NCI-H748 (cell line): ENCODE measurements around the gene RGP1.
A peak's percentile ranks its signal among the peaks of the same experiment; 100 is the strongest.

Experiments
- DNase-seq: peaks from one replicate; lab custom pipeline; 2025; ENCODE audit not compliant: unreplicated experiment; lab: John Stamatoyannopoulos, UW

The RGP1 gene

DNA sequence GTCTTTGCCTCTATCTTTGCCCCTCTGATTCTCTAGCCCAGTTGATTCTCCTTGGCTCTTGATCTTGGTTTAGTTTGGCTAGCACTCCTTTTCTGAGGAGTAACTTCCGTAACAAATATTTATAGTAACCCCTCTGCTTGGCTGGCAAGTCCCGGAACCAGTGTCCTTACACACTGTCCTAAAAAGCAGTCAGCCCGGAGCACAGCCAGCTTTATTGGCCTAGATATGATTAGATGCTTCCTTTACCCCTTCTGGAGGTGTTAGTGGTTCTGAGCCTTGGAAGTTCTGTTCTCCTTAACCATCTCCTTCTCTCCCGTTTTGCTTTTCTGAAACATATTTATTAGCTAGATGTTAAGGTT, 22.0 kb downstream of the RGP1 start:
- DNase-seq: no peak

DNA sequence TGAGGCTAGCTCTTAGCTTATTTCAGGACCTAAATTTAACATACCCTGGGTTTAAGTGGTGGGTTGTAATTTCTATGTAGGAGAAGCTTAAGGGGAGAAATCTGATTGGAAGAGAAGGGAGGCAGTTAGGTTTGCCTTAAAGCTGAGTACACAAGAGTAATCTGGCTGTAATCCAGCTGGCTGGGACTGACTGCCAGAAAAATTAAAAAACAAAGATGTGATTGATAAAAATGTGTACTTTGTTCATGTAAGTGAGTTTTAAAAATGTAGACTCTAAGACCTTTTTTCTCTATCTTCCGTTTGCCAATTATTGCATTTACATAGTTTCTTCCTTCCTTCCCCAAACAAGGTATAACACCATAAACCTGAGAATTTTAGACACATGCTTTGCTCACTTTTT, 22.4 kb downstream of the RGP1 start:
- DNase-seq: peak; percentile 75

DNA sequence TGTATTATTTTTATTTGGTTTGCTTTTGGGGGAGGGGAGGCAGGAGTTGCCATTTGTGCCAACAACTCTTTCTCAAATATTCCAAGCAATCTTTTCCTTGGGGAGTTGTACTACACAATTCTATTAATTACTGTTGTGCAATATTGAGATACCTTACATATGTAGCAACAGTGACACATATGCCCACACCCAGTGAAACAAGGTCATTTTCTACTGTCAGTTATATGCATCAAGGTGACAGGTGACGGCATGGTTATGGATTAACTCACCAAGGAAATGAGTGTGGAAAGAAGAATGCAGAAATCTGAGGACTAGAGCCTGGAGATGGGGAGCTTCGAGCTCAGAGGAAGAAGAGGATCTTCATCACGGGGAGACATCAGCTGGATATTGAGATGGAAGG, 22.9 kb downstream of the RGP1 start:
- DNase-seq: peak; percentile 37

DNA sequence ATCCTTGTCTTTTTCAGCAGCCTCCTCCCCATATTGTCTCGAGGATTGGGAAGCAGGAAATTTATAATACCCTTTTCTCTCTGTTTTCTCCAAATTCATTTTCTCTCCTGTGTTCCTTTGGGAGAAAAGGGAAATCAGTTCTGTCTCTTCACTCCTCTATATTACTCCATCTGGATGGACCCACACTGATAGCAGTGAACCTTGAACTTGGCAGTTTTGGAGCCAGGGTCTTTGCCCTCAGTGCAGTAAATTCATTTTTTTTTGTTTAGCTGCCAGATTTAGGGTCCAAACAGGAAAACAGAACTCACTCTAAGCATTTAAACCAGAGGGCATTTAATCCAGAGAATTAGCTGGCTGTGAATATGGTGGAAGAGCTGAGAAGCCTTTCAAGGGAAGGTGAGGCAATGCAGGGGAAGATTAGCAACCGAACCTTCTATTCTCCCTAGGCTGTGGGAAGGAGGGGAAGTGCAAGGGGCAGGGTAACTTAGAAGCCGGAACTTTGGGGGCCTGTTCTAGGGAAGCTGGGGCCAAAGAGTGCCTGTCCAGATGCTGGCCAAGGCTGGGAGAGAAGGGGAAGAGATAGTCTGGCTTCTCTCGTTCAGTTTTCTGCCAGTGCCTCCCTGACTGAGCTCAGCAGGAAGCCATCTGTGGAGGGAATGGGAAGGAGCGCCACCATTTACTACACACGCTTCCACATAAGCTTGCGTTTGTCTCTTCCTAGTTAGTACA, 26.0 kb downstream of the RGP1 start:
- peak; percentile 49 for DNase-seq

DNA sequence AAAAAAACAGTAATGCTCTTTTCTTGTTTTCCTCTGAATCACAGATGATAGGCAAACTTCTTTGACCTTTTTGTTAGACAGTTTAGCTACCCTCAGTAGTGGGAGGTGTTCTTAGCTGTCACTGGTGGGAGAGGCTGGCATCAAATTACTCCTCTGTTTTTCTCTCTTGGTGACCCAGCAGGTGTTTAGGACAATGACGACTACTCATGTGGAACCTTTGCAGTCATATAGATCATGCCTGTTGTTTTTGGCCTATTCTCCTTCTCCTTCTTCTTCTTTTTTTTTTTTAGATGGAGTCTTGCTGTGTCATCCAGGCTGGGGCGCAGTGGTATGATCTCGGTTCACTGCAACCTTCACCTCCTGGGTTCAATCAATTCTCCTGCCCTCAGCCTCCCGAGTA, 26.9 kb downstream of the RGP1 start:
- DNase-seq: peak; percentile 93

DNA sequence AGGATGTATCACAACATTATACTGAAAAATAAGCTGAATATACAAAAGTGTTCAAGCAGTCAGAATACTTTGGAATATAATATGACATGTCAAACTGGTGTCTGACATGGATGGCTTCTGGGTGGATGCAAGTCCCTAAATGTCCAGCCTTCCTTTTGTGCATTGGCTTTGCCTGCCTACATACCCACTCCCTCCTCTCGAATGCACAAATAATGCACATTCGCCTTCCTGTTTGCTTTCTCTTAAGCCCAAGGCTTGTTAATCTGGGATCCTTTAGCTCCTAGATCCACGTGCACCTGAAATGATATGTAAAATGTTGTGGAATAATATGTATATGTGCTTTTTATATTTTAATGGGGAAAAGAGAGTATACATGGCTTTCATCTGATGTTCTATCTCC, 29.4 kb downstream of the RGP1 start:
- DNase-seq: no peak

DNA sequence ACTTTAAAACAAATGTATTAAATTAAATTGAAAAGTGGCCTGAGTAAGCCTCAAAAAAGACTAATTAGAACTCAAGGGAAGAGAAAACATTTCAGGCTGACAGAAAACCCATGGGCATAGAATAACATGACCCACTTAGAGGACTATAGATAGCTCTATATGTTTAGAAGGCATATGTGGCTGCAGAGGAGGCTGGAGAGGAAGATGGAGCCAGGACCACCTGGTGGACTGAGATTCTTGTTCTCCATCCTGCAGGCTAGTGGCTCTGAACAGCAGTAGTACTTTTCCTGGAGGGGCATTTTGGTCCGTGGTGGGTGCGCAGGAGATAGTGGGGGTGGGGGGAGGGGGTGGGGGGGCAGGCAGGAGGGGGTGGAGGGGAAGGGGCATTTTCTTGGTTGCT, 32.0 kb downstream of the RGP1 start:
- no peak for DNase-seq

DNA sequence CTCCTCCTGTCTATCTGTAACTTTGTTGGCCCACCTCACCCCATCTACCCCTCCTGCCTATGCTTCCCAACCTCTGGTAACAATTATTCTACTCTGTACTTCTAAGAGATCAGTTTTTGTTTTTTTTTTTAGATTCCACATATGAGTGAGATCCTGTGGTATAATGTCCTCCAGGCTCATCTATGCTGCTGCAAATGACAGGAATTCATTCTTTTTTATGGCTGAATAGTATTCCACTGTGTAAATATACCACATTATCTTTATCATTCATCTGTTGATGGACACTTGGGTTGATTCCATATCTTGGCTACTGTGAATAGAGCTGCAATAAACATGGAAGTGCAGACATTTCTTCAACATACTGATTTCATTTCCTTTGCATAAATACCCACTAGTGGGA, 34.3 kb downstream of the RGP1 start:
- no peak for DNase-seq

DNA sequence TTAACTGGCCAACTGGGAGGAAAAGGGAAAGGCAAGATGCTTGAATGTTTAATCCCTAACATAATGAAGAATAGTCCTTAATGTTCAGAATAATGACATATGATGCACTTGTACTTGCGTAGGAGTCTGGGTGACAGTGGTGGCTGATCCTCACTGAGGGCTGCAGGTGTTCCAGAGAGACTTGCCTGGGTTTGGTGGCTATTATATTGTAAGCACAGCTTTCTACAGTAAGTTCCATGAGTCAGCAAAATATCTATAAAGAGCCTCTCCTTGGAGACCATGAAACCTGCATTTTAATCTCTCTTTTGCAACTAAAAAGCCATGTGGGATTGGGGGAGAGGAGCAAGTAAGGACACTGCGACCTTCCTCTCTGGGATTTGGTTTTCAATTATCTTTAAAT, 40.5 kb downstream of the RGP1 start:
- DNase-seq: no peak

DNA sequence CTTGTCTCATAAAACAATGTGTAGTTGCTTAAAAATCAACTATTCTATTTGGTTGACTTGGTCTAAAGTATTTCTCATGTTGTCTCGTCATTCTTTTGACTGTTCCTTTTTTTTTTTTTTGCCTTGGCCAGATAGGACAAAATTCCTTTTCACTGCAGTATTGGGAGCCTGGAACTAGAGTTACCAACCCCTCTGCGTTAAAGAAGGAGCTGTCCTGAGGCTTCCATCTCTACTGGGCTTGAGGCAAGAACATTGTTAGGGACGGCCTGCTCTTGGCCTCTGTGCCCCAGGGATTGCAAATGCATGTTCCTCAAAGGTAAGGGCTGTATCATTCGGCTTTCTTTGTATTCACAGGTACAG, 40.9 kb downstream of the RGP1 start:
- no peak for DNase-seq

DNA sequence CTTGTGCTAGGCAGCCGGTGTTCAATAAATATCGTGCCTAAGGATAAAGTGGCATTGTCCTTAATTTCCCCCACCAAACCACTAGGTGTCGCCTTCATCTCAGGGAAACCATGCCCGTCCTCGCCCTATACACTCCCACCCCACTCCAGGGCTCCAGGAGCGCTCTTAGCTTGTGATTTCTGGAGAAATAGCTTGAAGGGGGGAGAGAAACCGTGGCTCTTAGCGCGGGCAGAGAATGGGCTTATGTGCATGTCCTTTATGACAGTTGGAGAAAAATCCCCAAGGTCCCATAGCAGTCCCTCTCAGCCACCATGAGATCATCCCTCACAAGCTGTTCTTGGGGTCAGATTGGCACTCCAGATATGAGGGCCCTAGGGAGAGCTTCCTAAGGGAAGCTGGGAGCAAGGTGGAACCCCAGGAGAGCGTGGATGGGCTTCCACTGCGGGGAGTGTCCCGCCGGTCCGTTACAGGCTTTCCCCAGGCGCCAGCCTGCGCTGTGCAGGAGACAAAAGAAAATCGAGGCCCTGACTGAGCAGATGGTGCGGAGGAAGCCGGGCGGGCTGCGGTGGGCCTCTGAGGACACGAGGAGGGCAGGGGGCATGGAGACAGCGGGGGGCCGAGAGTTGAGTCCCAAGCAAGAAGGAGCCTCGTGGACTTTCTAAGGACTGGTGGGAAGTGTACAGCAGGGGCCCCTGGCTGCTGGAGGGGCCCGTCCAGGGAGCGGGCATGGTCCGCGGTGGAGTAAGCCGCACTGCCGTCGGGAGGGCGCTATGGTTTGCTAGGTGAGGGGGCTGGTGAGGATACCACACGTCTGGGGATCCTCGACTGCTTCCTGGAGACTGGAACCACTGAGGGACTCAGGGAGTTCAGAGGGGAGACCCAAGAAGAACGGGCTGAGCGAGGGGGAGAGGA, 41.6 kb downstream of the RGP1 start:
- DNase-seq: peak; percentile 76

DNA sequence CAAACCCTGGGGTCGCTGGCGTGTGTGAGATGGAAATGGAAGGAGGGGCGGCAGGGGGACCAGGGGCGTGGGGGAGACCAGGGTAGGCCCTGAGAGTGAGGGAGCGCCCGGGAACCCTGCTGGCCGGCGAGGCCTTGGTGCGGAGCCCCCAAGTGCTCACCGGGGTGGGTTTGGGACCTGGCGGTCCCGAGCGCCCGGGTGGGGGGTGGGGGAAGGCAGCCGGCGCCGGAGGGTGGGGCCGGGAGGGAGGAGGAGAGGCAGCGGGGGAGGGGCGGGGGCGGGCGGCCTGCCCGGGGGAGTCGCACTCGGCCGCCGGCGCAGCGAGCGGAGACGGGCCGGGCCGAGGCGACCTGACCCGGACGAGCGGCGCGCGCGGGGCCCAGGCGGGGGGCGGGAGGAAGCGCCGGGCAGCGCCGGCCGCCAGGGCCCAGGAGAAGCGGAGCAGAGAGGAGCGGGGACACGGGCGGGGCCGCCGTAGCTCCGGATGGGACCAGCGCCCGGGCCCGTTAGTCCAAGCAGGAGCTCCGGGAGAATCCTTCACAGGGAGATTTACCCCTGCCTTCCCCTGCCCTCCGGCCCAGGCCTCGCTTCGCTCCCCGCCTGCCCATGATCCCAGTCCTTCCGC, 42.3 kb downstream of the RGP1 start, which contains the start of gene NPR2:
NPR2 (plus strand) TSS at position 295 of the 625 bp plus-strand sequence. CDS start 818 bp downstream, outside the sequence.
- DNase-seq: no peak

DNA sequence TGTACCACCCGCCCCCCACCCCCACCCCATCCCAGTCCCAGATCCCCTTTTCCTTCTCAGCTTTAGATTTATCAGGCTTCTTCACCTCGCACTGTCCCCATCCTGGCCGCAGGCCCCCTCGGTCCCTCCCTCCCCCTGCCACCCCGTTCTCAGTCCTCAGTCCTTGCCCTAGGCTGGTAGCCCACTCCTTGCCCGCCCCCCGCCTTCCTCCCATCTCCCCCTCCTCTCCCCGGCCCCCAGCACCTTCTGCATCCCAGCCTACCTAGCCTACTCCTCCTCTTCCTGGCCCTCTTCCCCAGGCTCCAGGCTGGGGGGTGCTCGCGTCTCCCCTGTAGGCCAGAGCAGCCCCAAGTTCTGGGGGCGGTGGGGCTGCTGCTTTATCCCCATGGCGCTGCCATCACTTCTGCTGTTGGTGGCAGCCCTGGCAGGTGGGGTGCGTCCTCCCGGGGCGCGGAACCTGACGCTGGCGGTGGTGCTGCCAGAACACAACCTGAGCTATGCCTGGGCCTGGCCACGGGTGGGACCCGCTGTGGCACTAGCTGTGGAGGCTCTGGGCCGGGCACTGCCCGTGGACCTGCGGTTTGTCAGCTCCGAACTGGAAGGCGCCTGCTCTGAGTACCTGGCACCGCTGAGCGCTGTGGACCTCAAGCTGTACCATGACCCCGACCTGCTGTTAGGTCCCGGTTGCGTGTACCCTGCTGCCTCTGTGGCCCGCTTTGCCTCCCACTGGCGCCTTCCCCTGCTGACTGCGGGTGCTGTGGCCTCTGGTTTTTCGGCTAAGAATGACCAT, 43.1 kb downstream of the RGP1 start:
- DNase-seq: no peak

DNA sequence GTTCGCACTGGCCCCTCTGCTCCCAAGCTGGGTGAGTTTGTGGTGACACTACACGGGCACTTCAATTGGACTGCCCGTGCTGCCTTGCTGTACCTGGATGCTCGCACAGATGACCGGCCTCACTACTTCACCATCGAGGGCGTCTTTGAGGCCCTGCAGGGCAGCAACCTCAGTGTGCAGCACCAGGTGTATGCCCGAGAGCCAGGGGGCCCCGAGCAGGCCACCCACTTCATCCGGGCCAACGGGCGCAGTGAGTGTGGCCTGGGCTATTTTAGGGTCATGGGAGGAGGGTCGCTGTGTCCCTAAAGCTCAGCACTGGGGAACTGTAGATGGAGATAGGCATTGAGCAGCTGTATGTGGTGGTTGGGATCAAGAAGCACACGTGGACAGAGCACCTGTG, 43.7 kb downstream of the RGP1 start:
- no peak for DNase-seq

DNA sequence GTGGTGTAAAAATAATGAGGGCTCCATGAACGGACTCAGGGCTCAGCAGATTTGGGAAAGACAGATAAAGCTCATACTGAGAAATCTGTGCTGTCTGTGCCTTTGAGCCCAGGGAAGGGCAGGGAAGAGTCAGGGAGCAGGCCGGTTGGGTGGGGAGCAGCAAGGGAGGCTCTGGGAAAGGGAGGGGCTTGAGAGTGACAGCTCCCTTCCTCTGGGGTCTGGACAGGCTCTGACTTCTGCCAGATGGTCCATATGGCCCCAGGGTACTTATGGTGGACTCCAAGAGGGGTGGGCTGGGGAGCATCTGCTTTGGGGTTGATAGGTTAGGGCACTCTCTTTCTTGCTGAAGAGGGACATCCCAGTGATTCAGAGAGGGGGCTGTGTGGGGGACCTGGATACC, 44.4 kb downstream of the RGP1 start:
- no peak for DNase-seq

DNA sequence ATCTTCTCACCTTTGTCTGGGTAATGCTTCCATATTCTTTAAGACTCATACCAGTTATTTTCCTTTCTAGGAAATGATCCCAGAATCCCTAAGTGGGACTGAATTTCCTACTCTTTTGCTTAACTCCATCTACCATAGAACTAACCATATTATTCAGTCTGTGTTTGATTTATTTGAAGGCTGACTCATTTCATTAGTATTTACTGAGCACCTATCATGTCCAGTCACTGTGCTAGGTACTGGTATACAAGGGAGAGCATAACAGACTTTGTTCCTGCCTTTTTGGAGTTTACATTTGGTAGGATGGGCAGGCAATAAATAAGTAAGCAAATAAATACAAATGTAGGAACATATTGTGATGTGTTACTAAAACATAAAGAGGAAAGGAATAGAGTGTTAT, 46.6 kb downstream of the RGP1 start:
- no peak for DNase-seq

DNA sequence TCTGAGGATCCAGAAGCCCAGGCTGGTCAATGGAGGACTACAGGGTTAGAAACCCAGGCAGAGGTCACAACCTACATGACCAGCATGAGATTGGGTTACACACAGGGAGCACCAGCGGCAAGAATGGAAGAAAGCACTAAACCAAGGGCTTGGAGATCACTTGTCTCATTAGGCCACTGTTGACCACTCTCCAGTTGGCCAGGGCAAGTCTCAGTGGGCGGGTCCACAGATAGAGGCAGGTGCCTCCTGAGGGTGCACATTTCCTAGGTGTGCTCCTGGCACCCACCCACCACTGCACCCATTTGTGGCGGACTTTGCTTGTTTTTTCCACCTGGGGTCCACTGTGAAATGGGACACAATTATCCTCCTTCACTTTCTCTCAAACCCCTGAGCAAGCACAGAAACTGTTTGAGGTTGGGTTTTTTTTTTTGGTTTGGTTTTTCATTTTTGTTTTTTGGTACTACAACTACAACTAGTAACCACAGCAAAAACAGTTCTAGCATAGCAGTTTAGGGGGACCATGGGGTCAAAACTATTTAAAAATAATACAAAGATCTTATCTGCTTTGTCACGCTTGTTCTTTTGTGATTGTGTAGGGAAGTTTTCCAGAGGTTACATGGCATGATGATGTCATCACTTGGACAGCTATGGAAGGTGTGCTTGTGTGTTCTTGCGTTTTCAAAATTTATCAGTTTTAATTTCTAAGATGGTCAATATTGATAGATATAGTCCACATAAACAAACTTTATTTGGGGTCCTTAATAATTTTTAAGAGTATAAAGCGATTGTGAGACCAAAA, 48.4 kb downstream of the RGP1 start:
- DNase-seq: no peak

DNA sequence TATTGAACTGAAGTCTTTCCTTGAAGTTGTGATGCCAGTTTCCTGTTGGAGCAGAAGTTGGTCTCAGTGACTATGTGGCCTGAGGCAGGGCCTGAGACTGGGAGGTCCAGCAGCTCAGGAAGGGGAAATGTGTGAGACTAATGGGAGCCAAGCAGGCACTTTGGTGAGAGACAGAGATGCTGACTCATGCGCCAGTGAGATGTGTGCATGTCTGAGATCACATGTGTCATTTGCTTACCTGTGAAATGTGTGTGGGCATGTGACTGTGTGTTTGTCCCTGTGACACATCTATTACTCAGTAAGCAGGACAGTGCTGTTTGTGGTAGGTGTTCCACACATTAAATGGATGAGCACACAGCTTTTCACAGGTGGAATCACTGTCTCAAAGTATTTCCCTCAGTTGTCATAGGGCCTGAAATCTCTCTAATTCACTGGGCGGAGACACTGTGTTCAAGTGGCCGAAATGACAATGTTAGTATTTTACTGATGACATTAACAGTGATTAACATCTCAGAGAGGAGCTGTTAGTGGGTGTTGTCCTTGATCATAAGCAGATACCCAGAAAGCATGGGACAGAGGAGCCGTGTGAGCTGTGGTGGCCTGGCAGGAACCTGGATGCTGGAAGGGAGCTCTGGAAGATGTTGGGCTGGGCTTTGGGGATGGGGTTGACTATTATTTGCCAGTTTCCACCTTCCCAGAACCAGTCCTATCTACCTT, 49.7 kb downstream of the RGP1 start:
- DNase-seq: no peak

DNA sequence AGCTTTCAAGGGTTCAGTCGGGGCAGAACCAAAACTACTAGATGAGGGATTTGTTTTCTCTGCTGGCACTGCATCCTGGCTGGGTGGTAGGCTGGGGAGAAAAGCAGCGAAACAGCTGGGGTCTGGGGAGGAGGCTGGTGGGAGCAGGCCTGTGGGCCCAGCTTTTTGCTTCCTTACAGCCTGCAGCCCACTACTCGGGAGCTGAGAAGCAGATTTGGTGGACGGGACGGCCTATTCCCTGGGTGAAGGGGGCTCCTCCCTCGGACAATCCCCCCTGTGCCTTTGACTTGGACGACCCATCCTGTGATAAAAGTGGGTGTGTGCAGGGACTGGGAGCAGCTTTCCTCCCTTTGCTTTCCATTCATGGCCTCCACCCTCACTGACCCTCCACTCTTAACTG, 51.4 kb downstream of the RGP1 start:
- DNase-seq: no peak
